HCT116 (cell line): ENCODE results near the gene CASP10.

Experiments
- ELF1 ChIP-seq: IDR thresholded peaks from 2 replicates; pipeline ENCODE4 v1.6.1; 2012; ENCODE audit warnings: low read depth, borderline replicate concordance
- FOSL1 ChIP-seq: IDR thresholded peaks from 2 replicates; pipeline ENCODE4 v1.6.1; 2012; ENCODE audit warnings: low read depth
- POLR2A ChIP-seq: IDR thresholded peaks from 2 replicates; pipeline ENCODE4 v1.7.0; 2011; ENCODE audit warnings: borderline replicate concordance; ENCODE audit not compliant: insufficient read depth, insufficient read length; ENCODE audit errors: extremely low read depth
- POLR2AphosphoS5 ChIP-seq: IDR thresholded peaks from 2 replicates; pipeline ENCODE4 v1.6.1; 2011; ENCODE audit warnings: mild to moderate bottlenecking, low read depth, low read length, moderate library complexity
- RAD21 ChIP-seq: IDR thresholded peaks from 2 replicates; pipeline ENCODE4 v1.6.1; 2012; ENCODE audit warnings: low read depth, mild to moderate bottlenecking
- ZBTB33 ChIP-seq: IDR thresholded peaks from 2 replicates; pipeline ENCODE4 v1.6.1; 2011; ENCODE audit warnings: mild to moderate bottlenecking, low read length, moderate library complexity; ENCODE audit not compliant: insufficient replicate concordance; ENCODE audit errors: extremely low read depth
- TF ChIP-seq, protein P1 (sequence below), 3 experiments: fragments of 200-600 bp in 1 of 3; sonication (generic) in 1 of 3; IDR thresholded peaks in 2 of 3; conservative IDR thresholded peaks in 1 of 3; 2 replicates each; pipeline ENCODE4 v1.5.1; 2012 to 2017; ENCODE audit warnings: low read depth in 2 of 3, low read length in 2 of 3, antibody characterized with exemption in 1 of 3, borderline replicate concordance in 1 of 3, control low read depth in 1 of 3, mild to moderate bottlenecking in 1 of 3, mixed read lengths in 1 of 3, mixed run types in 1 of 3, moderate library complexity in 1 of 3; ENCODE audit not compliant: insufficient read depth in 1 of 3

DNA sequence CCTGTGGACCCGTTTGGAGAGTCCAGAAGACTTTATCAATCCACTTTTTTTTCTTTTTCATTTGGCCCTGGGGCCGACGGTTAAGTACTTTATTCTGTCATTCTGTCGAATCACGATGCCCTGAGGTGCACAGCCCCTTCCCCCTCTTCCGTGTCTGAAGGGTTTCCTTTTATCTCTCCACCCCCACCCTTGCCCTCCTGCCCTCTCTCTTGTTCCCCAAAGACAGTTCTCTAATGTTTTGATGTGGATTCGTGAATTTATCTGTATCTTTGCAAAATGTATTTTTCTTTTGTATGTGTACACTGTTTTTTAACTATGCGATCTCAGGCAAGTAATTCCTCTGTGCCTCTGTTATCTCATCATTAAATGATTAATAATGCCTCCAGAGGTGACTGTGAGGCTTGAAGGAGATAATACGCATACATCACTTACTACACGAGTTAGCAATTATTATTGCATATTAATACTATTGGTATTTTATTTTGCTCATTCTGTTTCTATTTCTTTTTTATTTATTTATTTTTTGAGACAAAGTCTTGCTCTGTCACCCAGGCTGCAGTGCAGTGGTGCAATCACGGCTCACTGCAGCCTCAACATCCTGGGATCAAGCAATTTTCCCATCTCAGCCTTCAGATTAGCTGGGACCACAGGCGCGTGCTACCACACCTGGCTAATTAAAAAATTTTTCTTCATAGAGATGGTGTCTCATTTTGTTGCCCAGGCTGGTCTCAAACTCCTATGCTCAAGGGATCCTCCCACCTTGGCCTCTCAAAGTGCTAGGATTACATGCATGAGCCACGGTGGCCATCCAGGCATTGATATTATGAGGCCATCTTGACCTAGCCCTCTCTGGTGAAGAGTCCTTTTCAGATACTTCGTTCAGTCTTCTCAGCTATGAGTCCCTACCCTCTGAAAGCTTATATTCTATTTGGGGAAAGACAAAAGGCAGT lies 76.0 kb downstream of the CASP10 start:
- TF ChIP-seq POLR2AphosphoS5, result no peak
- TF ChIP-seq FOSL1, result no peak
- TF ChIP-seq, protein P1, sequence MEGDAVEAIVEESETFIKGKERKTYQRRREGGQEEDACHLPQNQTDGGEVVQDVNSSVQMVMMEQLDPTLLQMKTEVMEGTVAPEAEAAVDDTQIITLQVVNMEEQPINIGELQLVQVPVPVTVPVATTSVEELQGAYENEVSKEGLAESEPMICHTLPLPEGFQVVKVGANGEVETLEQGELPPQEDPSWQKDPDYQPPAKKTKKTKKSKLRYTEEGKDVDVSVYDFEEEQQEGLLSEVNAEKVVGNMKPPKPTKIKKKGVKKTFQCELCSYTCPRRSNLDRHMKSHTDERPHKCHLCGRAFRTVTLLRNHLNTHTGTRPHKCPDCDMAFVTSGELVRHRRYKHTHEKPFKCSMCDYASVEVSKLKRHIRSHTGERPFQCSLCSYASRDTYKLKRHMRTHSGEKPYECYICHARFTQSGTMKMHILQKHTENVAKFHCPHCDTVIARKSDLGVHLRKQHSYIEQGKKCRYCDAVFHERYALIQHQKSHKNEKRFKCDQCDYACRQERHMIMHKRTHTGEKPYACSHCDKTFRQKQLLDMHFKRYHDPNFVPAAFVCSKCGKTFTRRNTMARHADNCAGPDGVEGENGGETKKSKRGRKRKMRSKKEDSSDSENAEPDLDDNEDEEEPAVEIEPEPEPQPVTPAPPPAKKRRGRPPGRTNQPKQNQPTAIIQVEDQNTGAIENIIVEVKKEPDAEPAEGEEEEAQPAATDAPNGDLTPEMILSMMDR (IDR thresholded peaks at IDR 0.05 in 2 of 3, conservative IDR thresholded peaks at IDR 0.05 in 1 of 3; ENCODE audit: borderline replicate concordance in 1 of 3, insufficient read depth in 1 of 3, low read depth in 2 of 3, low read length in 2 of 3), result no peak; a peak in 1 of 6 replicates
- no peak for TF ChIP-seq POLR2A
- no peak for TF ChIP-seq ZBTB33
- no peak for TF ChIP-seq RAD21
- TF ChIP-seq ELF1, result no peak
